HepG2 (cell line): ENCODE results near the gene HDAC4. TPM values are rescaled to one million over a fixed set of nuclear protein-coding genes. Genes with fewer than 3 reads are reported as not detected.

Experiments used
- ATAC-seq: fragments of 200-7000 bp; cut with Tn5 transposase; 3 replicates; pipeline ENCODE4 v1.9.1; 2020; ENCODE audit warnings: mild to moderate bottlenecking, moderate library complexity
- BruUV-seq: library from RNA; stranded (reverse); fragments of 400-500 nt; replicated peaks from 2 replicates; lab custom pipeline; 2021; lab: Mats Ljungman, UMichigan
- CTCF ChIA-PET: fragments of 300-600 bp; formaldehyde crosslinking; extraction: SDS; loops from one replicate; lab custom pipeline; 2021; ENCODE audit warnings: low total read pairs, inconsistent platforms, low intra/inter-chr PET ratio; lab: Yijun Ruan, JAX
- POLR2A ChIA-PET: fragments of 350-600 bp; sonication (Branson Sonifier 250); formaldehyde crosslinking; loops from one replicate; lab custom pipeline; 2020; ENCODE audit warnings: antibody characterized with exemption, inconsistent platforms; lab: Yijun Ruan, JAX
- DNase-seq: peaks from one replicate; pipeline ENCODE4 v3.0.0-alpha.2; 2015; ENCODE audit warnings: low spot score
- FAIRE-seq: peaks from 3 replicates; lab custom pipeline; 2011; peaks lifted over from hg19 to GRCh38; lab: Jason Lieb, UNC
- H2AFZ ChIP-seq: one replicate; pipeline ENCODE4 v1.6.1; 2011; ENCODE audit warnings: low read length, inconsistent platforms
- H3K27ac ChIP-seq: fragments of 300-600 bp; 3 replicates; pipeline ENCODE4 v1.8.0; 2011; ENCODE audit warnings: mixed run types, mild to moderate bottlenecking, mixed read lengths, low read length, inconsistent platforms; ENCODE audit not compliant: insufficient read depth; ENCODE audit errors: extremely low read length
- H3K27me3 ChIP-seq, 2 experiments: fragments of 200-600 bp in 1 of 2; 2 replicates in 1 of 2; 3 replicates in 1 of 2; pipeline versions ENCODE4 v1.6.0 to v1.8.0; 2011; ENCODE audit warnings: low read length in 2 of 2, mild to moderate bottlenecking in 2 of 2, moderate library complexity in 2 of 2, inconsistent platforms in 1 of 2; ENCODE audit not compliant: insufficient read depth in 2 of 2, control insufficient read depth in 1 of 2
- H3K36me3 ChIP-seq, 2 experiments: fragments of 200-600 bp in 1 of 2; replicated peaks in 1 of 2; 2 replicates in 1 of 2; 3 replicates in 1 of 2; pipeline versions ENCODE4 v1.5.1 to v1.8.0; 2011; ENCODE audit warnings: low read length in 2 of 2, inconsistent platforms in 1 of 2; ENCODE audit not compliant: insufficient read depth in 2 of 2, control insufficient read depth in 1 of 2
- H3K4me1 ChIP-seq: 2 replicates; pipeline ENCODE4 v1.5.1; 2012; ENCODE audit warnings: low read length, inconsistent platforms; ENCODE audit not compliant: insufficient read depth
- H3K4me2 ChIP-seq: 2 replicates; pipeline ENCODE4 v1.6.0; 2011; ENCODE audit warnings: low read depth, low read length, inconsistent platforms
- H3K4me3 ChIP-seq, 3 experiments: fragments of 200-600 bp in 1 of 3; sonication (generic), shearing (Covaris generic) in 1 of 3; replicated peaks in 1 of 3; 2 replicates each; pipeline ENCODE4 v1.5.1; 2011 to 2016; ENCODE audit warnings: low read length in 3 of 3, inconsistent platforms in 2 of 3, low read depth in 2 of 3, mild to moderate bottlenecking in 2 of 3, control low read depth in 1 of 3, mixed read lengths in 1 of 3; ENCODE audit not compliant: insufficient read depth in 1 of 3
- H3K79me2 ChIP-seq: one replicate; pipeline ENCODE4 v1.6.1; 2011; ENCODE audit warnings: low read length, inconsistent platforms; ENCODE audit not compliant: insufficient read depth
- H3K9ac ChIP-seq: 2 replicates; pipeline ENCODE4 v1.6.0; 2011; ENCODE audit warnings: mild to moderate bottlenecking, low read depth, low read length, inconsistent platforms; ENCODE audit not compliant: insufficient read depth
- H3K9me3 ChIP-seq: 2 replicates; pipeline ENCODE4 v1.5.1; 2012; ENCODE audit warnings: mild to moderate bottlenecking, low read length
- H4K20me1 ChIP-seq: 2 replicates; pipeline ENCODE4 v1.6.0; 2011; ENCODE audit warnings: inconsistent platforms, mild to moderate bottlenecking, low read length, moderate library complexity; ENCODE audit not compliant: insufficient read depth
- SCMH1 ChIP-seq: sonication (generic); formaldehyde crosslinking; IDR thresholded peaks from 2 replicates; pipeline ENCODE4 v1.9.0; 2021; ENCODE audit warnings: missing genetic modification reagents, mild to moderate bottlenecking, borderline replicate concordance
- TBX2 ChIP-seq: sonication (generic); formaldehyde crosslinking; IDR thresholded peaks from 2 replicates; pipeline ENCODE4 v1.5.0; 2020; ENCODE audit warnings: missing genetic modification reagents, mild to moderate bottlenecking, borderline replicate concordance
- YEATS4 ChIP-seq: sonication (generic); formaldehyde crosslinking; IDR thresholded peaks from 2 replicates; pipeline ENCODE4 v1.4.0; 2020; ENCODE audit warnings: missing genetic modification reagents, borderline replicate concordance
- WGBS: methylation state at CpG from one replicate; pipeline ENCODE4 v1.1.6; 2017; ENCODE audit warnings: low lambda C conversion rate; 5-methylcytosine and 5-hydroxymethylcytosine counted together
- in situ Hi-C: cut with HindIII; loops from 2 replicates; pipeline ENCODE4 v1.10.0; 2017; ENCODE audit warnings: low pct_unique_long_range_greater_than_20kb; ENCODE audit not compliant: extremely low pct_ligation_motif_present
- intact Hi-C: fragments of 100-400 bp; cut with micrococcal nuclease; formaldehyde crosslinking; loops from one replicate; pipeline ENCODE4 v1.10.0; 2022; ENCODE audit not compliant: unreplicated experiment
- polyA plus RNA-seq, 8 experiments: library from polyadenylated mRNA; depleted of rRNA in 3 of 8; stranded (reverse) in 7 of 8; unstranded in 1 of 8; fragments of >200 nt; fragmentation: Illumina TruSeq in 4 of 8; extraction: Trizol in 4 of 8; gene quantifications; 2 replicates each; pipeline versions ENCODE4 v1.2.1 to v1.2.3, GENCODE V29; 2011 to 2016; ENCODE audit warnings: low read depth in 4 of 8, missing spikeins in 1 of 8, mixed read lengths in 1 of 8; ENCODE audit not compliant: insufficient read depth in 1 of 8
- total RNA-seq, 5 experiments: library from RNA; depleted of rRNA; stranded (reverse); fragments of >200 nt; fragmentation: Illumina TruSeq; extraction: Trizol; gene quantifications; 2 replicates each; pipeline ENCODE4 v1.2.3, GENCODE V29; 2016; ENCODE audit warnings: low read depth in 1 of 5
- TF ChIP-seq, protein P1 (sequence below): sonication (generic); formaldehyde crosslinking; IDR thresholded peaks from 2 replicates; pipeline ENCODE4 v1.4.0; 2020; ENCODE audit warnings: missing genetic modification reagents

Gene HDAC4
- total and polyA plus RNA-seq, 2 of the 13 experiments (the other 11 are each of a cell fraction or from before 2014, with no cell fraction given) = 10.1 to 11.5 TPM

DNA sequence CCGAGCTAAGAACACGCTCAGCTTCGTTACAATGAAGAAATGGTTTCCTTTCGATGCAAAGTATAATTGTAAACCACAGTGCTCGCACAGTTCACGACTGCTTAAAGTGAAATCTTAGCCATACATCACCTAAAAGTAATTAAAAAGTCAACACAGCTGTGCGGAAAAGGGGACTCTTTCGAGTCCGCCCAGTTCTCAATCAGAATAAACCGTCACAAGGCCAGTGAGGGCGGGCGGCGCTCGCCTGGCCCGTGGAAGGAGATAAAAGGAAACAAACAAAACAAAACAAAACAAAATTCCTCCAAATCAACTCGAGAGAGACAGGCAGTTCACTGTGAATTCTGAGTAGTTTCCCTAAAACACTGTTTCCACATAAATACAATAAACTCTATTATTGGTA, 352.1 kb downstream of the HDAC4 start:
- H3K4me1 ChIP-seq = peaks cover 38% of the 10 kb centered on the region
- intact Hi-C loops = no loop called here
- CTCF ChIA-PET = no interaction called here
- peak overlapping the region; percentile 68 for H3K27ac ChIP-seq
- WGBS = 93% methylated on average over 16 of the region's 16 CpGs
- peak; percentile 63 for FAIRE-seq
- no peak overlapping the region for H2AFZ ChIP-seq
- no peaks in the 10 kb centered on the region for H4K20me1 ChIP-seq
- no peaks in the 10 kb centered on the region for H3K79me2 ChIP-seq
- H3K9me3 ChIP-seq = peaks cover 7% of the 10 kb centered on the region; the same call in 1 of the 2 replicates
- H3K4me2 ChIP-seq = no peak overlapping the region
- TF ChIP-seq SCMH1 (CRISPR knock-in tag) = no peak
- TF ChIP-seq YEATS4 (CRISPR knock-in tag) = no peak
- no peak for ATAC-seq
- BruUV-seq = no TSS peak
- in situ Hi-C loops = no loop called here
- DNase-seq = no peak
- POLR2A ChIA-PET = no interaction called here
- H3K27me3 ChIP-seq = no peaks in the 10 kb centered on the region
- peaks cover 2 to 6% of the 10 kb centered on the region in 2 experiments; a peak in 1 of 5 replicates for H3K36me3 ChIP-seq
- no peak overlapping the region for H3K4me3 ChIP-seq
- H3K9ac ChIP-seq = no peak overlapping the region; the same call in 1 of the 2 replicates

DNA sequence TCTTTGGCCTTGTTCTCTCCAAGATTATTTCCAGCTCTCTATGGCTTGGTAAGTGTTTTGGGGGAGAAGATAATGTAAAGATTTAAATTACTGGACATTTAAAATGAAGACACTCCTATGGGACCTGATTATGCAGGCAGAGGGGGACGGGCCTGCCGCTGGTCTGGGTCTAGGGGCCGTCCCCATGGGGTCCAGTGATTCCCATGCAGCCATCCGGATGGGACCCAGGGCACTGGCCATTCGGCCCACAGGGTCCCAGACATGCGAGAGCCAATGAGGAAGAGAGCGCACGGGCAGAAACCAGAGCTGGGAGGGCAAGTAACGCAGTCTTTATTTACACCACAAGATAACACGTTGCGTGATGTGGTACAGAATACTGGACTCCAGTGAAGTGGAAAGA, 353.0 kb downstream of the HDAC4 start:
- Histone ChIP-seq H4K20me1 (no peaks in the 10 kb centered on the region), H3K27ac (no peak overlapping the region), H3K4me1 (peaks cover 38% of the 10 kb centered on the region), H3K9ac (no peak overlapping the region), H3K27me3 (no peaks in the 10 kb centered on the region), H2AFZ (no peak overlapping the region), H3K4me2 (no peak overlapping the region), H3K79me2 (no peaks in the 10 kb centered on the region), H3K9me3 (peaks cover 7% of the 10 kb centered on the region; the same call in 1 of the 2 replicates), H3K36me3 (0 out of 5 replicates have a peak, but pooled peaks cover 0 to 6% of the 10 kb centered on the region in 2 experiments), H3K4me3 (no peak overlapping the region)
- FAIRE-seq = no peak
- no peak for DNase-seq
- 96% methylated on average over 11 of the region's 11 CpGs for WGBS
- in situ Hi-C loops = no loop called here
- TF ChIP-seq, protein P1, sequence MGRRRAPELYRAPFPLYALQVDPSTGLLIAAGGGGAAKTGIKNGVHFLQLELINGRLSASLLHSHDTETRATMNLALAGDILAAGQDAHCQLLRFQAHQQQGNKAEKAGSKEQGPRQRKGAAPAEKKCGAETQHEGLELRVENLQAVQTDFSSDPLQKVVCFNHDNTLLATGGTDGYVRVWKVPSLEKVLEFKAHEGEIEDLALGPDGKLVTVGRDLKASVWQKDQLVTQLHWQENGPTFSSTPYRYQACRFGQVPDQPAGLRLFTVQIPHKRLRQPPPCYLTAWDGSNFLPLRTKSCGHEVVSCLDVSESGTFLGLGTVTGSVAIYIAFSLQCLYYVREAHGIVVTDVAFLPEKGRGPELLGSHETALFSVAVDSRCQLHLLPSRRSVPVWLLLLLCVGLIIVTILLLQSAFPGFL (CRISPR knock-in tag) = no peak
- 0 out of 2 replicates have a peak, but pooled peaks have one; percentile 0 for TF ChIP-seq TBX2 (CRISPR knock-in tag)
- CTCF ChIA-PET = no interaction called here
- no peak for ATAC-seq
- no TSS peak for BruUV-seq
- intact Hi-C loops = no loop called here
- POLR2A ChIA-PET = no interaction called here
